GM21367 (cell line): ENCODE data around the gene SCD5.

Experiments used
- ATAC-seq: cut with Tn5 transposase; IDR thresholded peaks from one replicate; pipeline ENCODE4 v1.9.1; 2021; ENCODE audit not compliant: unreplicated experiment

Gene SCD5

DNA sequence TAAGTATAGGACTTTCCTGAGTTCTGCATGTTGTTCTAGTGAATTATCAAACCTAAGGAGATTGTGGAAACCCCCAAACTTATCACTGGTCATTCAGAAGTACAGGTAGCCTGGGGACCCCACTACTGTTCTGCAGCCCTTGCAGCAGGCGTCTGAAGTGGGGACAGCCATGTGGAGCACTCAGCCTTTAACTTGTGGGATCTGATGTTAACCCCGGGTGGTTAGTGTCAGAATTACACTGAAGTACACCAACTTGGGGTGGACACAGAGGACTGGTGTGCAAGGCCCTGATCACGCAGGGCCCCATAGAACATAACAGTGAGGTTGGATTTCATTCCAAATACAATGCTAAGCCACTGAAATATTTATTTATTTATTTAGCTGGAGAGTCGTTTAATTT, 103.7 kb downstream of the SCD5 start:
- no peak for ATAC-seq

DNA sequence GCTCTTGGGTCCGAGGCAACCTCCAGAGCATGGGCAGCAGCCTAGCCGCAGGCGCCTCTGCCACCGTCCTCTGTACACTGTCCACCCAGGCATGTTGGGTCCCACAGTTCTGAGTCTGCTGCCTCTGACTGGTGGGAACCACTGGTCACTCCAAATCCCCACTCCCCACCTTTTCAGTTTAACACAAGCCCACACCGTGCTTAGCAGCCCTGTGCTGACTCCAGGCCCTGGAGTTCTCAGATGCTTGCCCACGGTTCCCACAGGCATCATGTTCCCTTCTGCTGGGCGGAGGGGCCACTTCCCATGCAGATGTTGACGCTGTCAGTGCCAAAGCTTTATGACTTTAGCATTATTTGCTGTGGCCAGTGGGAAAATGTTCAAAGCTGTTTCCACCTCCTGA, 104.5 kb downstream of the SCD5 start:
- no peak for ATAC-seq

DNA sequence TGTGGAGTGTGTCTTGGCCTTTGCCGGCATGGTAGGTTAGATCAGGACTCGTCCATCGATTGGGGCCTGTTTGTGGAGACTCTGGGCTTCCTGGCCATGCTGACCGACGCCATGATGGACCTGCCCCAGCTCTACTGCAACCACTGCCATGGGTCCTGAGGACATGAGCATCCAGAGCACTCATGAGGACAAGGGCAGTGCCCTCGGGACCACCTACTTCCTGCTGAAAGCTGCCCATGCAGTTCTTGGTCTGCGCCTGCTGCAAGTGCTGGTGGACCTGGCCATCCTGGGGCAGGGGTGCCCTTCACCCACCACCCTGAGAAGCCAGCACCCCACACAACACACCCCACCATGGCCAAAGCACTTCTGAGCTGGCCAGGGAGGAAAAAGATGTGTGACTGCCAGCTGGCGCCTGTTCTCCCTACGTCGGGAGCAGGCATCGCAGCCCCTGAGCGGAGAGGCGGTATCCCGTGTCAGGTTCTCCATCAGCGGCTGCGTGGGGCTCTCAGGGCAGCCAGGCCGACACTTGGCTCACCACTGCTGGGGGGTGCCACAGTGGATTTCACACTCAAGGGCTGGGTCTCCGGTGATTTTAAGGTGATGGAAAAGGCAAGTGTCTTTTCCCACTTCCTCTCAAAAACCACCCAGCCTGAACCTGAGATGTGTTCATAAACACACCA, 106.4 kb downstream of the SCD5 start:
- no peak for ATAC-seq

DNA sequence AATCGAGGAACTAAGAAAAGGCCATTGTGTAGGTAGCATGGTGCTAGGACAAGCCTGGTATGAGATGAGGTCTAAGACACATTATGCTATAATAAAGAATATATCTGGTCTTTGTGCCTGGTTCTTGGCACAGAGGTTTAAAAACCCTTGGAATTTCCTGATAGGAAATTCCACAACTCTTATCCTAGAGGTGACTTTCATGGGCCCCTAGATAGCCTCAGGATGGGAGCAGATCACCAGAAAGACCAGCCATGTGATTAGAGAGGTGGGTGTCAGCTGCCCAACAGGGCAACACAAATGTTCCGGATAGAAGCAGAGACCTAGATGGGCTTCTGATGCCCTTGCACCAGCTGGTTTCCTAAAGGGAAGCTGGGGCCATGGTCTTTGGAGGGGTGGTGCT, 107.2 kb downstream of the SCD5 start:
- ATAC-seq, result no peak

DNA sequence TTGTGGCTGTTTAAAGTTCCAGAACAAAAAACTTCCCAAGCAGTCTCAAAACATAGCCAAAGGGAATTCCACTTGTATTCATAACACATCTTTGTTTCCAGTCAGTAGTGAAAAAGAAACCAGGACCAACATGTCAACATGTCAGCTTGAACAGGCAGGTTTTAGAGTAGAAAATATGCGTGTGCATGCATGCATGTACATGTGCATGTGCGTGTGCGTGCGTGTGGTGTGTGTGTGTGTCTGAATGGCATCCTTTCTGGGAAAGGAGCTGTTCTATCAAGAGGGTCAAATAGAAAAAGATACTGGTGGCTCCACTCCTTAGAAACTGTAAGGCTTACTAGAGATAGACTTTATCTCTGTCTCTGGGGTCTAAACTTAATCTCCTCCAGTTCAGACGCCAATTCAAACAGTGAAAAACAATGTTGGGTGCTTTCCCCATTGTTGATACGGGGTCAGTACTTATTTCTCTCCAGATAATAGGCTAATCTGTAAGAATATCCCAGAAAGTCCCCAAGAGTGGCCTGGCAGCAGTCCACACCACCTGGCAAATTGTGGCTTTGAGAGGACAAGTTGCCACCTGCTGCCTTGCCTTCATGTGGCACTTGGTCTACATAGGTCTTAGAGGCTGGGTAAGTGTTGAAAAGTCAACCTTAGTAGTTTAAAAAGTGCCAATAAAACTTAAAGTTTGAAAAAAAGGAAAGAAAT, 110.4 kb downstream of the SCD5 start:
- no peak for ATAC-seq

DNA sequence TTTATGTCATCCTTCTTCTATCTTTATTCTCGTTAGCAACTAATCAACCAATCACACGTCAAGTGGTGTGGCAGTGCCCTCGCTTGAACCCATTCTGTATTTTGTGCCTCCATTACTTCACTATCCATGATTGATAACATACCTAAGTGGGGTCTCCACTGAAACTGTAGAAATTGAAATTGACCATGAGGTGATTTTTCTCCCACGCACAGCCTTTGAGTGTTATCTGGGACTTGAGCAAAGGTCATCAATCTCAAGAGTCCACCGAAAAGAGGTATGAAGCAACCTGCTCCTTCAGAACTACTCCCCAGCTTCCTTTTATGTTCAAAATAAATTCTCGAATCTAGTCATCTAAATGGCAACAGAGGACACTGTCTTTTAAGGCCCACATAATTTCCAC, 111.1 kb downstream of the SCD5 start:
- no peak for ATAC-seq

DNA sequence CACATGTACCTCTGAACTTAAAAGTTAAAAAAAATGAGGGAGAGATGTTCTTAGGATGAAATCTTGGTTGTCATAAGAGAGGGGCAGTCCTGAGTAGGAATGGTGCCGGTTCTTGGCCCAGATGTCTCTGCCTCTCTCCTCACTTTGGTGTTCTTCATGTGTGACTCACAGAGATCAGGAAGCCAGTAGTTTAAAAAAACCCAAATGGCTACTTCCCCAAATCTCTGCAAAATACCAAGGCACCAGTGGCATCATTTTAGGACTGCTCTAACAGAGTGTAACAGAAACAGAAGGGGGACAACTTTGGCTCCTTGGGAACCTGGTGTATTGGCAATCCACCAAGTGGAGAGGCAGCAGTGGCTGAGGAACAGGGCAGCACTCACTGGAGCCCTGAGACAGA, 116.8 kb downstream of the SCD5 start:
- ATAC-seq, result no peak

DNA sequence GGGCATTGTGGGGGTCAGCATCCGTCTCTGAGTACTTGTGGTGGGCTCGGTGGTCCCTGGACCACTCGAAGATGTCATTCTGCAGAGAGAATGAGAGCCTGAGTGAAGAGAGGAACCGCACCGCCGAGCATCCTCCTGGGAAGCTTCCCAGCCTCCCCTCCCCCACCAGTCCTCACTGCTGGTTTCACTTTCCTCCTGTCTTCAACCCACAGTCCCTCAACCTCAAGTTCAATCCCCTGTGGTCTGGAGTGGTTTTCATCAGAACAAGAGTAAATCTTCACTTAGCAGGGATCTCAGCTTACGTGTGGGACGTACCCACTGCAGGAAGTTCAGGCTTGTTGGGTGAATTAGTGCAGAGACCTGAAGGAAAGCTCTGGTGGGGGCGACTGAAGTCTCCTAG, 117.8 kb downstream of the SCD5 start:
- no peak for ATAC-seq

DNA sequence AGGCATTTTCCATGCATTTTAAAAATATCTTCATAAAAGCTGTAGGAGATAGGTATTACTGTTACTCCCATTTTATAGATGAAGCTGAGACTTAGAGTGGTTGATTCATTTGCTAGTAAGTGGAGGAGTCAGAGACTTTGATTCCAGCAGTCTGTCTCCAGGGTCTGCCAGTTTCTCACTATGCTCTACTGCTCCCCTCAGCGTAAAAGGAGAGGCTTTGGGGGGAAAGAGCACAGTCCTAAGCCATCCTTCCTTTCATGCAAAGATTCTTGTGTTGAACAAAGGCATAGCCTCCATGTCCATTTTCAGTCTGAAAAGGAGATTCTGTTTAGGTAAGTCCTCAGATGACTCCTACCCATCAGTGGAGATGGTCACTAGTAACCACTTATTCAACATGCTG, 119.1 kb downstream of the SCD5 start:
- ATAC-seq, result no peak

DNA sequence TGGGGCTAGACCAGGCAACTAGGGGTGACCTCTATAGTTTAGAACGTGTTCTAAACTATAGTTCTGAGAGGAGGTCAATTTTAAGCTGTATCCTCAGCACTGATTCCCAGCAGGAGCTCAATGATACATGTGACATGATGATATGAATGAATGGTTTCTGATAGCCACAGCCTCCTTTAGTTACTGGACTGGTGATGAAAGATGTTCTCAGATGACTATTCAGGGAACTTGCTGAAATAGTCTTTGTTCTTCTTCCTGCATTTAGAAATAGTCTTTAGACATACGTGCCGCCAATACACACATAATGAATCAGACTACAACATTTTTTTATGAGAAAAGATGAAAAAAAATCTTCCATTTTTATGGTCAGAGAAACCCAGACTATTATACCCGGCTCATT, 120.5 kb downstream of the SCD5 start:
- ATAC-seq, result no peak

DNA sequence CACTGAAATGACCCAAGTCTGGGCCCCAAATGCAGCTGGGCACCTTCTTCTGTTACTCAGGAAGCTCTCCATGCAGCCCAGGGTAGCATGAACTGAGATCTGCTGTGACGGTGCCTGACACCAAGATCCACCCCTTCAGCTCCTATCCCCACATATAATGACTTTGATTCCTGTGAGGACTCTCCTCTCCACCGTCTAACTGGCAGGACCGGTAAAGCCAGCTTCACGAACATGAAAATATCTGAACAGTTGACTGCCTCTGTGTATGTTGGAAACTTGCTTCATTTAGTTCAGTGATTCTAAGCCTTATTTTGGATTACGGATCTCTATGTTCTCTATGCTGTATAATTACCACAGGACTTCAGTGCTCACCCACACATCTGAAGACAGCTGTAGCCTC, 121.3 kb downstream of the SCD5 start:
- ATAC-seq, result no peak

DNA sequence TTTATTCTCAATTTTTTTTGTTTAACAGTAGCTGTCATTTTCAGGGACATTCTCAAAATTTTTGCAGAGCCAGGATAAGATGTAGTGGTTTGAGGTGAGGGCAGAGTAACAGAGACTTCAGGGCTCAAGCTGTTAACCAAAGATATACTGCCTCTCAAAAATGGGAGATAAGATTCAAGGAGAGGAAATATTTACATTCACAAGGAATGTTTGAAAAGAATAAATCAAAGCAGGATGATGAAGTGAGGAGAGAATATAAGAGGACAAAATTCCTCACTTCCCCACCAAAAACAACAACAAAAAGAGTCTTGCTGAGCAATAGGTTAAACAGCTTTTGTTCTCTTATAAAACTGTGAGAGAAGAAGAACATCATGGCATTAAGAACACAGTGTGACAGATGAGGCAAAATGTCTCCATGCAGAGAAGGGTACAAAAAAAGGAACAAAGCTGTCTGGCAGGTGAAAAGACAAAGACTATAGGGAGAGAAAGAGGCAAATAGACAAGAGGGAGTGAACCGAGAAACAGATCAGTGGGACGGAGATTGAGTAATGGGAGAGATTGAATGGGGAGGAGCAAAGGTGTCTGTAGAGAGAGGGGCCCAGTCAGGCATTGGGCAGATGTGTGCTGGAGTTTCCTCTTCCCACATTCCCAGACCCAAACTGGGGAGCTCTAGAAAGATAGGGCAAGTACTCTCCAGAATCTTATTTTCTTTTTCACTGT, 130.7 kb downstream of the SCD5 start:
- no peak for ATAC-seq

DNA sequence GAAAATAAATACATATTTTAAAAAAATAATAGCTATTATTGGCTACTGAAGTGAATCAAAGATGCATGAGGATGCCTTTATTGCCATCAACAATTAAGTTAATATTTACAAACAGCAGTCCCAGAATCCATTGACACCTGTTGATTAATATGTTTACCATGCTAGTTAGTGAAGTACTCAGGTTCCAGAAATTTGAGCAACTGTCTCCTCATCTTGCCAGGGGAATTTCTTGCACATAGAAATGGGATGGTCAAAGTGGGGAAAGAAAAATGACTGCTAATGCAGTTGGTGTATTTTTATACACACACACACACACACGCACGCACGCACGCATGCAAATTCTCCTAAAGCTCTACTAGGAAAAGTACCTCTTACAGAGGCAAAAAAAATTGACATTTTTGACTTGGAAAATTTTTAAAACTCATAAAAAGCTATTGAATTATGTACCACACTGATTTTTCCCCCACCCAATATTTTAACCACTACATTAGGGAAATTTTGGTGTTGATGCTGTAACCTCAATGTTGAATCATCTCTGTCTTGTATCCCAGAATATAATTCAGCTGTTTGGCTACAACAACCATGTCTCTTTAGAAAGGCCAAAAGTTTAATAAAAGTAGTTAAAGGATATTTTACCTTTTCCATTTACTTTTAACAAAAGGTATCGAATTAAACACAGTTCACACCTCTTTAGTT, 131.5 kb downstream of the SCD5 start:
- no peak for ATAC-seq

DNA sequence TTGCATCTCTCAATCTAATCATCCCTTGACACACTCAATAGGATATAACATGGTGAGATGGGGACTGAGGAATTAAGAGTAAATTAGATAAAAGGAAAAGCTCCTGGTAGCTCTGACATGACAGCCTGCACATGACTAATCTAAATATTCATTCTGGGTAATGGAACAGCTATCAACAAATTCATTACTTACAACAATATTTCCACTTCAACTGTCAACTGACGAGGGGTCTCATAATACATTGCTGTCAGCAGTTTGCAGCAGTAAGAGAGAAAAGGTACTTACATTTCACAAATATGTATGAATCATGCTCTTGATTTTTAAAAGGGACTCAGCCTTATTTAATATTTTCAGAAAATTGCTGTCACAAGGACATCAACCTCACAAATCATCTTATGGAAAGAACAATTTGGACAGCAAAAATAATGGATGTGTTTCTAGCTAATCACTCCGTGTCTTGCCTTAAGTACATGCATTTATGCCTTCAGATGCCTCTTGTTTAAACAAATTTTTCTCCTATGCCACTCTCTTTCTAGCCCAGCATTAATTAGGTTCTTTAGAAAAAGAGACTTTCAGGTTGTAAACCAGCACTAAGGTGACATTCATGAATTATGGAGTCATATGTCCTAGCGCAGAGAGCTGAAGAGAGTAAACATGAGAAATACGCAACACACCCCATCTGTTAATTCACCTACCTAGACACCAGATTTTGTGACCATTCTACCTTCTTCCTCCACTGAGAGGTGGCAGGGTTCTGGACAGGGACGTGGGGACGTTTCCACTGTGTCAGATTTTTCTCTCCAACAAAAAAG, 137.2 kb downstream of the SCD5 start:
- no peak for ATAC-seq

DNA sequence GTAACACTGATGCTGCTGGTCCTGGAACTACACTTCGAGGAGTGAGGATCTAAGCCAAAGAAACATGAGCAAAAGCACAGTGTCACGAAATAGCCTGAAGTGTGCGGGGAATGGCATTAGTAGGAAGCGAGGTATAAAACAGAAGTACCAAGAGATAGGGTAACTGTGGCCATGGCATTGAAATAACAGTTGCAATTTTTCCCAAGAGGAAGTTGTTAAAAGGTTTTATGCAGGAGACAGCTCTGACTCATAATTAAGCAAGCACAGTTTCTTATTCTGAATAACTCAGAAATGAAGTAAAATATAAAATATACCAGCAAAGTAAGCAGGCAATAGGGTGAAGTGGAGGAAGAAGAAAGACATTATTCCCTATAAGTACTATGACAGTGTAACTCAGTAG, 146.5 kb downstream of the SCD5 start:
- ATAC-seq, result no peak

DNA sequence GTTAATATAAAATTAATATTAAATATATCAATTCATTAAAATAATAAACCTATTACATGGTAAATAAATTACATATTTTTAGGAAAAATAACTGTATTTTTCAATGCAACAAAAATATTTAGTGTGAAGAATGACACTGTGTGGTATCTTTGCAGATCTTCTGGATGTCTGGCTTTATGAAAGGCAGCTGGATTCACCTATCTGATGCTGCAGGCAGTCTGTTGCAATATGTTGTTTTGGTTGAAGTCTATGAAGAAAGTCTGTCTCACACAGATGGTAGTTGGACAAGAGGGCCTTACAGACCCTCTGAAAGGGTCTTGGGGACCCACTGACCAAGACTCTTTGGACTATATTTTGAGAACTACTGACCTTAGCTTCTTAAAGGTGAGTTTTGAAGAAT, 147.7 kb downstream of the SCD5 start:
- no peak for ATAC-seq

DNA sequence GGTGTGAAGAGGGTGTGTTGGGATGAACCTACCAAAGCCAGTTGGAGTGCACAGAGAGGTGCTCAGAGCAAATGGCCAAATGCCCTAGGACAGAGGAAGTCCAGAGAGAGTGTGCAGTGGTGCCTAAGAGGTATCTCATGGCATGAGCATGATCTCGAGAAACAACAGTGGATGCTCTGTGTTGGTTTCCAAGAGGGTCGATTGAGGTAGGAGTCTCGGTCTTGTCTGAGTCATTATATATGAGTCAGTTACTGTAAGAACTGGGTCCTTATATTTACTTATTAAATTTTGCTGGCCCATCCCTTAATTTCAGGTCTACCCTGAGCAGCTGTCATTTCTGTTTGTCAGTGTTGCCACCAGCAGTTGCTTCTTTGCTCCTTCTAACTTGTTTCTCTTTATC, 150.2 kb downstream of the SCD5 start:
- no peak for ATAC-seq

DNA sequence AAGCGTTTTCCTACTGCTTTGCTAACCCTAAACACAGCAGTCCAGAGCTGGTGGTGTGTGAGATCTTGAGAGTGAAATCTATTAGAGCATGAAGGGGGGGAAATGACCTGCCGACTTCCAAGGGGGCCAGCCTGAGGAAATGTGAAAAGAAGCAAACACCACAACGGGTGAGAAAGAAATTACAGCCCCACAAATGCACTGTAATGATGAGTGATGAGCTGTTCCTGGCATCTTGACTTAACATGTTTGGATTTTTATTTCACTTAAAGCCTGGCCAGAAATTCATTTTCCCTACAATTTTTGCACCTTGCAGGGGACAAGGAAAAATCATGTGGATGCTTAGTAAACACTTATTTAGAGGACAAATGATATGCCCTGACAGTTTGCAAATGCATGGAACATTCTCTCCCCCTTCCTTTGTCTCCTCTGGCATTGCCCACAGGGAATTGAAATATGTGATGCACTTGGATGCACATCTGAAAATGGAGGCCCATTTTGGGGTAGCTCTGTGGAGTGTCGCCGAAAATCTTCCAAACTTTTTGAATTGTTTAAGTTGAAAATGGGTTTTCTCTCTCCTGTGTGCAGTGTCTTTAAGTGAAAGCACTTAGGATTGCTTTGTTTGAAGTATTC, 152.5 kb downstream of the SCD5 start:
- ATAC-seq, result no peak

DNA sequence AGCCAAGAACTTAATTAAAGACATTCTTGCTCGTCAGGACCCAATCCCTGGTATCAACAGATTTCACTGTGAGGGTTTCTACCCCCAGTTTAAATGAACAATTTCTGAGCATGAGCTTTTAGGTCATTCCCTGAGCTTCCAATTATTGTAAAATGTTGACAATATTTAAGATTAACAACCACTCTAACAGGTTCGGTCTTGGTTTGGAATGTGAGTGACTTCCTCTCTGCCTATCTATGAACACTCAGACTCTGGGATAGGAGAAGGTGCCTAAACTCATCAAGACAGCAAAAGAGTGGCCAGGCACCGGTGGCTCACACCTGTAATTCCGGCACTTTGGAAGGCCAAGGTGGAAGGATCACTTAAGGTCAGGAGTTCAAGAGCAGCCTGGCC, 153.9 kb downstream of the SCD5 start:
- ATAC-seq, result no peak

DNA sequence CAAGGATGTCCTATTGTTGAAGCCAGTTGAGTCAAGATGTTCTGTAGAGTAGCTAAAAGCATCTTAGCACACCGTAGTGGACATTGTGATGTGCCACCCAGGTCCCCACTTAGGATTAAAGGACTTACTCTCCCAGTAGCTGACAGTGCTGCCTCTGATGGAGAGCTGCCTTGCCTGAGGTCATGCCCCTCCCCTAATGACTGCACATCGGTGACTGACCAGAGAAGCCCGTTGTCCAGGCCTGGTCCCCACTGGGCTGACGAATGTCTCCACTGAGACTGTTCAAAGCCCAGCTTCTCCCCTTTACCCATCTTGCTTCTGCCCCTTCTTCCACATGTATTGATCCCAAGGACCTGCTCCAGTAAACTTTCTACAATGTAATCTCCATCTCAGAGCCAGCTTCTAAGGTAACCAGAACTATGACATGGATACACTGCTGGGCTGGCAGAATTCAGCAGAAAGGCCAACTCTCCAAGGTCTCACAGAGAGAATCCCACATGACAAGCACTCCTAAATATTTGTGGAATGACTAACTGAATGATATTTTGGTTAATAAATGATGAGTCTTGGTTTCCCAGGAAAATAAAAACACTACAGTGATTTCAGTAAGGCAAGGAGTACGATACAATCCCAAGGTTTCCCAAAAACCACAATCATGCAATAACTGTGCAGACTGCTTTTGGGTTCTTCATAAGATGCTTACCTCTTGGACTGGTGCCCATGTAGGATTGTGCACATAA, 154.4 kb downstream of the SCD5 start:
- ATAC-seq, result no peak
